Measurements from ENCODE around the gene TSACC.

GRCh38 chr1:156291226-156292061 lies 46.9 kb upstream of the TSACC start:
- TF ChIP-seq FOXM1 (IDR thresholded peaks at IDR 0.05; ENCODE audit: borderline replicate concordance, low read depth) (no peak), CEBPB (IDR thresholded peaks at IDR 0.05) (no peak), REST (IDR thresholded peaks at IDR 0.05; ENCODE audit: low read depth) (no peak)

Measured in Ishikawa (cell line).